Mesenteric fat pad (tissue), 1 donor: Measurements from ENCODE around the gene DYSF. TPM values are rescaled to one million over a fixed set of nuclear protein-coding genes. Genes with fewer than 3 reads are reported as not detected.
"Not testable (repeated sequence)": the region's sequence is repeated elsewhere in the genome, so short reads cannot be mapped to it uniquely, and the experiment has no call there.

Experiments used
- DNase-seq: peaks from one replicate; pipeline ENCODE4 v3.0.0-alpha.2; 2020; ENCODE audit warnings: low spot score
- total RNA-seq: library from RNA; stranded (reverse); fragmentation: NEBNext Ultra II Directional; extraction: Animal tissue kit (Norgen Biotek cat#: 25700); gene quantifications from one replicate; pipeline ENCODE4 v1.2.1, GENCODE V29; 2021
- donor health status: DM: yes; HTN: yes; CAD: no.

The DYSF gene
- total RNA-seq, 1 donor from 2014 or later = 54.1 TPM

DNA sequence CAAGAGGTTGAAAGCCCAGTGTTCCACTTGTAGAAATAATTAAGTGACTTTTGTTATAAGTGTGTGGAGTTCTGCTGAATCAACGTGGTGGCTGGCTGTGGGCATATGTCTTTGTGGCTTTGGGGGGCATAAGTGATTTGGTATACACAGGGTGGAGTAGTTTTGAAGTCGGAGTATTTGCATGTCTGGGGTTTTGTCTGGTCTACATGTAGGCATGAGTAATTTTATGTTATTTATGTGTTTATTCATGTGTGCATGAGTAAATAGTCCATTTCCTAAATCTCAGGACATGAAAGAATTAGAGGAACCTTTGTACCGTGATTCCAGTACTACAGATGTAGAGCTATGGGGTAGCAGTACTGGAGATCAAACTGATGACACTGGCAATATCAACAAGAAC is 179.7 kb downstream of the DYSF start:
- DNase-seq = no peak

DNA sequence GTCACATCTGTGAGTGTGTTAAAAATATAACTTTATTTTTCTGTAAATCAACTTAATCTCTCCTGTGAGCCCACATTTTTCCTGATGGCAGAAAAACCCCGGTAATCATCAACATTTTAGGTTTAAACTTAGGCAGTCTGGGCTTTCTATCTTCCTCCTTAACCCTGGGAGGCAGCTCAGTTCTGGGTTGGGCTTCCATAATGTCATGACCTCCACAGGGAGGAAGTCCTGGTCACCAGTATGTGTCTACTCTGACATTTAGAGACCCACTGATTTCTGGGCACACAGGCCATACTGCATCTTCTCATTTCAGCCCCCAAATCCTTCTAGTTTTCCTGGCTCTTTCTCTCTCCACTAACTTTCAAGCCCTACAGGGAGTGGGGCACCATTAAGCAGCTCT is 181.2 kb downstream of the DYSF start:
- no peak for DNase-seq

DNA sequence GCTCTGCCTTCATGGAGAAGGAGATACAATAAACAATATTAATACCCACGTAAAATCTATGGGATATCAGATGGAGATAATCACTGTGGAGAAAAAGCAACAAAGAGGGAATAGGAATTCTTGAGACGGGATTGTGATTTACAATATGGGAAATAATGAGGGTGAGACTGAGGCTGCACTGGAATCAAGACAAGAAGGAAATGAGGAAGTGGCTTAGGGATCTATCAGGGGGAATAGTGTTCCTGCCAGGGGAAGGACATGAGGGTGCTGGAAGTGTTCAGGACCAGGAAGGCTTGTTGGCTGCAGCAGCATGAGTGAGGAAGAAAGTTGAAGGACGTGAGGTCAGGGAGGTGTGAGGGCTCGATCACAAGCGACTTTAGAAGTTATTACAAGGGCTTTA is 182.4 kb downstream of the DYSF start:
- no peak for DNase-seq

DNA sequence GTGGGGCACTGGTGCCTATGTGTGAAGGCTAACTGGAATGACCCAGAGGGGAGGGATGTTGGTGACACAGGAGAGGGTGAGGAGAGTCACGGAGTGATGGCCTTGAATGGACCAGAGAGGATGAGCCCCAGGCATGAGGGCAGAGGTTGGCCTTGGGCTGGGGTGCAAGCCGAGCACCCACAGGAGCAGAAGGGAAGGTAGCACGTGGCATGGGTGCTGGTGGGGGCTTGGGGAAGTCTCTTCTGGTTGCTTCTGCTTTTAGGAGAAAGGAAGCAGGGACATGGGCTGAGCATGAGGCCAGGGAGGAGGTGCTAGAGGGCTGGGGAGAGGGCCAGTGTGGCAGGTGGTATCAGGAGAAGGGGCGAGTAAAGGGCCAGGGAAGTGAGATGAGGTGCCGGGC is 183.8 kb downstream of the DYSF start:
- no peak for DNase-seq

DNA sequence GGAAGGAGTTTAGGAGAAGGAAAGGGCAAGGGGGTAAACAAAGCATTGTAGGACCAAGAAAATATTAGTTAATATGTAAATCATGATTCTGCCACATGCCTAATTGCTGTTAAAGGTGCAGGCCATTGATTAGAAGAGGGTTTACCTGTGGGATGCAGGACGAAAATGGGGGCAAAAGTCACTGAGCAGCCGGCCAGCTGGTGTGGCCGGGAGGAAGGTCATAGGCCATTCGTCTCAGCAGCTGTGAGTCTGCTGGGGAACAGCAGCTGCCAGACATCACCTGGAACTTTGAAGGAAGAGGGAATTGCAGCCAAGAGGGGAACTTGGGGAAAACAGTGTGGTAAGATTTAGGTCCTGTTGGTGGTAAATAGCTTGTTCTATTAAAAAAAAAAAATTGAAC is 184.4 kb downstream of the DYSF start:
- no peak for DNase-seq

GRCh38 chr2:71639735-71640134 is 186.4 kb downstream of the DYSF start:
- DNase-seq = no peak

DNA sequence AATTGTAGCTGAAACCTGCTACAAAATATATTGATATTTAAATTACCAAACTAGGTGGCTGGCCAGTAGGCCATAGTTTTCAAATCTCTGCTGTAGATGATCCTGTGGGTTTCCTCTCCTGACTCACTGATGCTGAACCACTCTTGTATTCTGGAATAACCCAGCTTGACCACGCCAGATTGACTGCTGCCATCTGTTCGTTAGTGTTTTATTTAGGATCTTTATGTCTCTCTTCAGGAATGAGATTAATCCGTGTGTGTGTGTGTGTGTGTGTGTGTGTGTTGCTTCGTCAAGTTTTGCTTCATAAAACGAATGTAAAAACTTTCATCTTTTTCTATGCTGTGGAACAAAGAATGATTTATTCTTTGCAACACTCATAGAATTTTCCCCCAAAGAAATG is 187.1 kb downstream of the DYSF start:
- no peak for DNase-seq

GRCh38 chr2:71643674-71644357 is 190.5 kb downstream of the DYSF start:
- DNase-seq = no peak

DNA sequence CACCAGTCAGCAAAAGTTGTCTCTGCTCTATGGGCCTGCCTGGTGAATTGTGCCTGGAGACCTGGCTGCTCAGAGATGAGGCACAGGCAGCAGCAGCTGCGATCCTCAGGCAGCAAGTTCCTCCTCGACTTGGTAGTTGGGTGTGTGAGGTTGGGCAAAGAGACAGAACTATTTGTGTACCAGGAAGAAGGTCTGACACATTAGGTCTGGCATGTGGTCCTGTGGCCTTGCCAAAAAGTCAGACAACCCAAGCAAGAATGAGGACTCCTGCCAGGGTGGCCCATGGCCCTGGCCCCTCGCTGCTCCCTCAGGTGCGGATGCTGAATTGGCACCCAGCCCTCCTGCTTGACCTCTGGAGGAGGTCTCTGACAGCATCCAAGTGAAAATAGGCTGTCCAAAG is 192.7 kb downstream of the DYSF start:
- DNase-seq = no peak

GRCh38 chr2:71647356-71647755 is 194.0 kb downstream of the DYSF start:
- no peak for DNase-seq

- no peak for DNase-seq
These were observed 202.1 kb downstream of the DYSF start for GRCh38 chr2:71655498-71655897.

DNA sequence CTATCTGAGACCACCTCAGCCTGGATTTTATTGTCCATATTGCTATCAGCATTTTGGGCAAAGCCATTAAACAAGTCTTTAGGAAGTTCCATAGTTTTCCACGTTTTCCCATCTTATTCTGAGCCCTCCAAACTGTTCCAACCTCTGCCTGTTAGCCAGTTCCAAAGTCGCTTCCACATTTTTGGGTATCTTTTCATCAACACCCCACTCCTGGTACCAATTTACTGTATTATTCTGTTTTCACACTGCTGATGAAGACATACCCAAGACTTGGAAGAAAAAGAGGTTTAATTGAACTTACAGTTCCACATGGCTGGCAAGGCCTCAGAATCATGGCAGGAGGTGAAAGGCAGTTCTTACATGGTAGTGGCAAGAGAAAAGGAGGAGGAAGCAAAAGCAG is 204.9 kb downstream of the DYSF start:
- not testable (repeated sequence) for DNase-seq

DNA sequence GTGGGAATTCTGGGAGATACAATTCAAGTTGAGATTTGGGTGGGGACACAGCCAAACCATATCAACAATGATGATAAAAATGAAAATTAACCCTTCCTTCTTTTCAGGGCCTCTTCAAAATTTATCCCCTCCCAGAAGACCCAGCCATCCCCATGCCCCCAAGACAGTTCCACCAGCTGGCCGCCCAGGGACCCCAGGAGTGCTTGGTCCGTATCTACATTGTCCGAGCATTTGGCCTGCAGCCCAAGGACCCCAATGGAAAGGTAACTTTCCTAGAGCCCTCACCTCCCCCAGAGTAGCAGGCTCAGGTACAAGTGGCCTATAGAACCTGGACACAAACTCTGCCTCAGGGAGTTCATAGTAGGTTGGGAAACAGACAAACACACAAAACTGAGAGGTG is 205.4 kb downstream of the DYSF start:
- DNase-seq = no peak

DNA sequence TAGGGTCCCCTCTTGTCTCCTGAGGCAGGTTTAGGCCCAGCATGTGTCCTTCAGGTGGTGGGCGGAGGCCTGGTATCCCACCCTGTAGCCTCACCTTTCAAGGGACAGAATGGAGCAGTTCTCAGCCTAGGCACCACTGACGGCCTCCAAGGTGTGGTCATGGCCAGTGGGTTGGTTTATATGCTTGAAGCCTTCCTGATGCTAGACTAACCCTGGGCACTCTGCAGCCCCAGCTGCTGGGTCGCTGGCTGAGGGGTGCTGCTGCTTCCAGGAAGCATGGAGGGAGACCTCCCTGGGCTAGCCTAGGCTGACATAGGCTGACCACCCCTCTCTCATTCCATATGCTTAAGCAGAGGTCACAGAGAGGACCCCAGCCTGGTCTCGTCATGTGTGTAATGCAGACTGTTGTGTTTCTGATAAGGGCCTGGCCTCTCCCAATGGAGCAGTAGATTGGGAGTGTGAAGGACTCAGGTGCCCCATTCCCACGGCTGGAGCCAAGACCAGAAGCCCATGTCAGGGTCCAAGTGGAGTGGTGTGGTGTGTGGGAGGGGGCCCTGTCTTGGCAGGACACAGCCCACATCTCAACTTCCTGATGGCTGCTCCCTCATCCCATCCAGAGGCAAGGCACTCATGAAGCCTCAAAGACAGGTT is 206.6 kb downstream of the DYSF start:
- DNase-seq = no peak

DNA sequence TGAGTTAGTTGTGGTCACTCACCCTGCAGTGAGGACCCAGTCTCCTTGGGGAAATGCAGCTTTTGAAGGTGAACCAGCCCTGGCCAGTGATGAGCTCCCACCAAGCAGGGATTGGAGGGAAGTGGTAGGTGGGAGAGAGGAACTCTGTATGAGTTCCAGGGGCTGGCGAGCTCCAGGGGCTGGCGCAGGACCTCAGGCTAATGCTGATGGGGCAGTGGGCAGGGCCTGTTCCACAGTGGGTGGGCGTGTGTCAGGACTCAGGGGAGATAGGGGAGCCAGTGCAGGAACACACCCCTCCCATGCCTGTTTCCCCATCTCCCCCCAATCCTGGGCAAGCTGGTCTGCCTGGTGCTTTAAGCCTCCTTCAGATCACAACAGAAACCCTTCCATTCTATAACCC is 208.4 kb downstream of the DYSF start:
- no peak for DNase-seq

GRCh38 chr2:71662665-71663394 is 209.5 kb downstream of the DYSF start:
- DNase-seq = no peak

DNA sequence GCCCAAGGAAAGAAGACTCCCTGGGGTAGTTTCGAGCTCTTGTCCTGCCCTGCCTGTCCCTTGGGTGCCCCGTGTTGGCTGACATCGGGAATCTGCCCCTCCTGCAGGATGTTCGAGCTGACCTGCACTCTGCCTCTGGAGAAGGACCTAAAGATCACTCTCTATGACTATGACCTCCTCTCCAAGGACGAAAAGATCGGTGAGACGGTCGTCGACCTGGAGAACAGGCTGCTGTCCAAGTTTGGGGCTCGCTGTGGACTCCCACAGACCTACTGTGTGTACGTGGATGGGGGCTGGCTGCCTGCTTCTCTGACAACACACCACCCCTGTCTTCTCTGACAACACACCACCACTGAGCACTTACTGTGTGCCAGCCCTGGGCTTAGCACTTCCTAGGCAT is 210.8 kb downstream of the DYSF start:
- no peak for DNase-seq

DNA sequence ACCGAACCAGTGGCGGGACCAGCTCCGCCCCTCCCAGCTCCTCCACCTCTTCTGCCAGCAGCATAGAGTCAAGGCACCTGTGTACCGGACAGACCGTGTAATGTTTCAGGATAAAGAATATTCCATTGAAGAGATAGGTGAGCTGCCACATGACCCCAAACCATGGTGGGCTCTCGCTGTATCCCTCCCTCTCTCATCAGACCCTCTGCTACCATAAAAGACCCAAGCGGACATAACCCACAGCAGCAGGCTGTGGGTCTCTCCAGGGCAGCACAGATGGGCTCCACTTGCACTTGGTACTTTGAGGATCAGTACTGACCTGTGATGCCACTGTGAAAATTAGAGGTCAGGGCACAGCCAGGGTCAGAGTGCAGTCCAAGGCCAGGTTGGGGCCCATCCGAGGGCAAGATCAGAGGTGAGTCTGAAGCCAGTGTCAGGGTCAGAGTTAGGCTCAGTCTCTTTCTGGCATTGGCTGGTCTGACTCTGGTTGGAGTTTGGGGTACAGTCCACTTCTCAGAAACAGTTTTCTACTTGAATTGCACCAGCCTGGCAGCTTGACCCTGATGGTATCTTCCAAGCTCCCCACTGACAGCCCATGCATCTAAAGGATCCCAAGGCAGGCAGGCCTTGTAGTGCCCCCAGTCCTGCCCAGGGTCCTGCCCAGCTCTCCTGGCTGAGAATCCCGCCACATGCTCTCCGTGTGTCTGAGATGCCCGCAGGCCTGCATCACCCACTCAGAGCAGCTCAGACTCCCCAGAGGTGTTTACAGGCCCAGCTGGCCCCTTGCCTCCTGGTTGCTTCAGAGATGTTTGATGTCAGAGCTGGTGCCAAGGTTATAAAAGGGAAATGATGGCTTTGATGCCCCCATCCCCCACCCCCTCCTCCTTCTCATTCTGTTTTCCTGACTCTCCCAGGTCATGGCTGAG is 212.1 kb downstream of the DYSF start:
- no peak for DNase-seq

DNA sequence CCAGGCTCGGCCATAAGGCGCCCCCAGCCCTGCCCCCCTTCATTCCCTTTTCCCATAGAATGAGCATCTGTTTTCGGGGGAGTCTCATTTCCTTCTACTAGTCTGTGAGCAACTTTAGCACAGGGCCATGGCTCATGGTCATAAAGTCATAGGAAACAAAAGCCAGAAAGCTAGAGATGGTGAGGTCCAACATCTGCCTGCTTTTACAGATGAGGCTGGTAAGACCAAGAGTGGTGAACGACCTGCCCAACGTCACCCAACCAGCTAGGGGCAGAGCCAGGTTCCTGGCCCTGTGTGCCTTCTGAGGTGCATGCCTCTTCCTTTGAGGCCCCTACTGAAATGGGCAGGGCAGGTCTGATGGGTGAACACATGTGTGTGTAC is 212.7 kb downstream of the DYSF start:
- no peak for DNase-seq

DNA sequence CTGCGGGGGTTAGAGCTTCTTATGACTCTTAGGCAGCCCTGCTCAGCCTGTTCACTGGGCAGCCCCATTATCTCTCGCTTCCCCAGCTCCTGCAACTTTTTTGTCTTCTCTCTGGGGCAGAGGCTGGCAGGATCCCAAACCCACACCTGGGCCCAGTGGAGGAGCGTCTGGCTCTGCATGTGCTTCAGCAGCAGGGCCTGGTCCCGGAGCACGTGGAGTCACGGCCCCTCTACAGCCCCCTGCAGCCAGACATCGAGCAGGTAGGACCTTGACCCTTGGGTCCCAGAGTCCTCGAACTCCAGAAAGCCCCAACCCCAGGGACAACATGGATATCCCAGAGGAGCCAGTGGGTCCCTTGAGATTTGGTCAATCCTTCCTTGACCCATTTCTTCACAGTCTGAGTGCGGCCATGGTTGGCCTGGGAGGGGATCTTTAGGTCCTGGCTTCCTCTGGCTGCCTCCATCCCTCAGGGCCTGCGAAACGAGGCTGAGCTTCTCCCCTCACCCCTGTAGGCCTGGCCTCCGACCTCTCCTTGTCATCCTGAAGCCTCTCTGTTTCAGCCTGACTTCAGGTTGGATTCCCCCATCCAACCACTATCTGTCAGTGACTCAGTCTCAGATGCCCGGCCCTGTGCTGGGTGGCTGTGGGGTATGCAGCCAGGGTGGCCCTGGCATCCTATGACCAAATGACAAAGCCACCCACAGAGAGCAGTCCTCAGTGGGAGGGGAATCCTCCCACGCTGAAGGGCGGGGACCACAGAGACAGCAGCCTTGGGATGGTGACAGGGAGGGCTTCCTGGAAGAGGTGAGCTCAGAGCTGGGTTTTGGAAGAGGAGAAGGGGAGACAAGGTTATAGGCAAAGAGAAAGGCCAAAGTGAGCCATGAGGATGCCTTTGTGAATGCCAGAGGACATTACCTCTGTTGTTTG is 214.2 kb downstream of the DYSF start:
- DNase-seq = no peak
